B cell (primary cell): ENCODE measurements around the gene CCDC85A.

Experiments used
- CTCF ChIP-seq: fragments of 200-600 bp; IDR thresholded peaks from one replicate; pipeline ENCODE4 v1.8.0; 2022; ENCODE audit warnings: antibody characterized with exemption, mild to moderate bottlenecking
- EZH2 ChIP-seq: IDR thresholded peaks from 2 replicates; pipeline ENCODE4 v1.6.1; 2012; ENCODE audit warnings: borderline replicate concordance, low read depth, mild to moderate bottlenecking, moderate library complexity, low read length; ENCODE audit not compliant: insufficient read depth, poor library complexity, severe bottlenecking

DNA sequence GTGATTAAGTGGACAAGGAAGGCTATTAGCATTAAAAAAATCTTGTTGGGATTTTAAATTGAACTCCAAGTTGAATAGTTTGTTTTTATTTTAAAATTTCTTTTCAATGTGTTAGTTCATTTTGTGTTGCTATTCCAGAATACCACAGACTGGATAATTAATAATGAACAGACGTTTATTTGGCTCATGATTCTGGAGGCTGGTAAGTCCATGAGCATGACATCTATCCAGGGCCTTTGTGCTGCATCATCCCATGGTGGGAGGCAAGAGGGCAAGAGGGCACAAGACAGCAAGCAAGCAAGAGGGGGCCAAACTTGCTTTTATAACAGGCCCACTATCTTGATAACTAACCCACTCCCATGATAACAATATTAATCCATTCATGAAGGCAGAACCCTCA lies 22.5 kb downstream of the CCDC85A start:
- TF ChIP-seq EZH2 (no peak), CTCF (no peak)
